Stimulated activated CD8-positive, alpha-beta memory T cell treated with anti-CD3 and anti-CD28 coated beads, Interleukin-12 subunit alpha, Interleukin-12 subunit beta, amount 100 ng/mL, for 24 hours (primary cell): Measurements from ENCODE around the gene PTGES.
A peak's percentile ranks its signal among the peaks of the same experiment; 100 is the strongest.

ENCODE experiments used
- DNase-seq: peaks from one replicate; pipeline ENCODE4 v3.0.0-alpha.2; 2020; ENCODE audit errors: extremely low read depth

Gene PTGES

DNA sequence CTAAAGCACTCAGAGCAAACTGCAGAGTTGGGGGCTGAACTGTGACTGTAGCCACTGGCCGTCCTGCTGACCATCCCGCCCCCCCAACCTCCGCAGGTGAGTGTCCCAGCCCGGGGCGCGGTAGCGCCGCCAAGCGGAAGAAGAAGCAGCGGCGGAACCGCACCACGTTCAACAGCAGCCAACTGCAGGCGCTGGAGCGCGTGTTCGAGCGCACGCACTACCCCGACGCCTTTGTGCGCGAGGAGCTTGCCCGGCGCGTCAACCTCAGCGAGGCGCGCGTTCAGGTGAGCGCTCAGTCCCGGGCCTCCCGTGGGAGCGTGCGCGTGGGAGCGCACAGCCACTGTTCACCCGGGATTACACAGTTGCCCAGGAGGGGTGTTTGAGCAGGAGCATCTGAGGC lies 33.7 kb downstream of the PTGES start:
- no peak for DNase-seq

DNA sequence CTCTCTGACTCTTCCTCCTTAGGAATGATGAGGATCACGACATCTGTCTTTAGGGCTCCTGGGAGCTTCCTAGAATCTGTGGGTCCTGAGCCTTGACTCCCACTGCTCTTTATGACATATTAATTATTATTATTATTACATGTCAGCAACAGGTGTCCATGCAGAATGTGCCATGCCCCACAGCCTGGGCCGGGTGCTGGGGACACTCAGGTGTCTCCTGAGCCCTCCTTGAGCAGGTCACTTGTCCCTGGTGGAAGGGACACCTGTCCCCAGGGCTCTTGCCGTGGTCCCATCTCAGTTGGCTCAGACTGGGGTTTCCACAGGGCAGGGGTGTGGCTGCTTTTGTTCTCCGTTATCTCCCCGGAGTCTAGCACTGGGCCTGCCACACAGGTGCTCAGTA lies 34.2 kb downstream of the PTGES start:
- no peak for DNase-seq

DNA sequence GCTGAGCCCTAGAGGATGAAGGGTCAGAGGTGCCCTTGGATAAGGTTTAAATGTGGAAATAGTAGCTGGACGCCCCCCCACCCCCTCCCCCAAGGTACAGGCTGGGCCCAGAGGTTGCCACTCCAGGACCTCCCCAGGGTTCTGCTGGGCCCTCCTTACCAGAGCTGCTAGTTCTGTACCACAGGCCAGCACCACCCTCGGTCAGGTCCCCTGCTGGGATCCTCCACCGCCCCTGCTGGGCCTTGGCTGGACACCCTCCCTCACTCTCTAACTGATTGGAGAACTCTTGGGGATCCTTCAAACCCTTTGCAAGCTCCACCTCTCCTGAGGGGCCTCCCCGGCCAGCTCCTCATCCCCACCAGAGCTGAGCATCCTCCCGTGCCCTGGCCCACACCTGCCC lies 34.9 kb downstream of the PTGES start:
- DNase-seq, result no peak

DNA sequence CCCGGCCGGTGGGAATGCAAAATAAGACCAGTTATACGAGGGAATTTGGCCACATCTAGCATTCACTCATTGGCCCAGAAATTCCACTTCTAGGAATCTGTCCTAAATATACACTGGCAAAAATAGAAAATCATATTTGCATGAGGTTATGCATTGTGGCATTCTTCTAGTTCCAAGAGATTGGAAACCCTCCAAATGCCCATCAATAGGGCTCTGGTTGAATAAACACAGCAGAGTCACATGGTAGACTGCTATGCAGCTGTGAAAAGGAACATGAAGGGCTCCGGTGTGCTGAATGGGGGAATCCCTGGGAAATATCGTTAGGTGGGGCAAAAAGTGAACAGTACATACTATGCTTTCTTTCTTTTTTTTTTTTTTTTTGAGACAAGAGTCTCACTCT lies 36.8 kb downstream of the PTGES start:
- no peak for DNase-seq

DNA sequence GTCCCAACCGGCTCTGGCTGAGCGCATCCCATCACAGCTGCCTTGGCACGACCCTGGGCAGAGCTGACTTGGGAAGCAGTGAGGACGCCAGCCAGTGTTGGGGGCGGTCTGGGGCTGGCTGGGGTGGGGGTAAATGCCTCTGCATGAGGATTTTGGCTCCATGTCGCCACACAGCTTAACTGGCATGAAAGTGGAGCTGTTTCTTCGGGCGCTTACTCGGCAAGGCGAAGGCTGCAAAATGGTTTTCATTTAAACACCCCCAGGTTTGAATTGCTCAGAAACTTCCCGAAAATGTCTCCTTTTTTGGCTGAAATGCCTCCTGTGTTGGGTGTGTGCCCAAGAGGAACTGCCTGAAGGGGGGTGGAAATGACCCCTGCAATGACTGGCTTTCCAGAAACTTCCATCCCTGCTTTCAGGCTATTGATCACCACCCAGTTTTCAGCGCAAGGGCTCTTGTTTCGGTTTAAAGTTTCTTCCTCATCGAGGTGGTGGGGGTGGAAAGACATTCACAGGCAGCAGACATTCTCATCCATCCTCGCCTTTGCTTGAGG lies 38.3 kb downstream of the PTGES start:
- no peak for DNase-seq

DNA sequence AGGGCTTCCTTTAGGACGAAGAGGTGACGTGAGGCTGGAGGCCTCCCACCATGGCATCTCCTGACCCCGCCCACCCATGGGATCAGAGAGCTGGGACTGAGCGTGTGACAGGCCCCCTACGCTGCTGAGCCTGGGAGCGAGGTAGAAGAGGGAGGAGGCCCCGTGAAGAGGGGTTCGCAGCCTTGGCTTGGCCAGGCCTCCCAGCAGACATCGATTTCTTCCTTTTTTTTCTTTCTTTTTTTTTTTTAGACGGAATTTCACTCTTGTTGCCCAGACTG lies 39.5 kb downstream of the PTGES start:
- no peak for DNase-seq

DNA sequence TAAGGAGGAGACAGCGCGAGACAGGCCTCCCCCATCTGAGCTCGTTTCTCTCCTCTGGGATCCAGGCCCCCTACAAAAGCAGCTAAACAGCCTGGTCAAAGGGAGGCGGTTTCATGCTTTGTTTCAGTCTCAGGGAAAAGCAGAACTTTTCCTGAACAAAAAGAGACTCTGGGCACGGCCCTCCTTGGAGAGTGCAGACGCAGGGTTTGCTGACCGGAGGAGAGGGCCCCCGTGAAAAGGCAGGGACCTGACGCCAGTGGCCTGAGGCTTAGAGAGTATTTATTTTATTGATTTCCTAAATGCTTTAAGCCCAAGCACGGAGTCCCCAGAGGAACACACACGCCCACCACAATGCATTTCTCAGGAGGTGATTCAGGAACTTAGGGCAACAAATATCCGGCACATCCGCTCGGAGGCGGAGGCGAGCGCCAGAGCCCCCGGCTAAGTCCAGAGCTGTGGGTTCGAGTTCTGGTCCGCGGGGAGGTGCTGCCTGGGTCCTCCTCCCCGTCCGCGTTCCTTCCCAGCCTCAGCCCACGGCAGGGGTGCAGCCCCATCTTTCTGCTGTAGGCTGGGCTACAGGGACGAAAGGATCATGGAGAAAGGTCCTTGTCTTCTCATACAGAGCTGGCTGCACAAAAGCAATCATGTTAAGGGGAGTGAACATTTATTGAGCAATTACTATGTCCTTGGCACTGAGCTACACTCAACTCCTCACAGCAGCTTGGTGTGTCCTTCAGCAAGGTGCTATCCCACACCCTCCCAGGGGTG lies 40.0 kb downstream of the PTGES start:
- no peak for DNase-seq

DNA sequence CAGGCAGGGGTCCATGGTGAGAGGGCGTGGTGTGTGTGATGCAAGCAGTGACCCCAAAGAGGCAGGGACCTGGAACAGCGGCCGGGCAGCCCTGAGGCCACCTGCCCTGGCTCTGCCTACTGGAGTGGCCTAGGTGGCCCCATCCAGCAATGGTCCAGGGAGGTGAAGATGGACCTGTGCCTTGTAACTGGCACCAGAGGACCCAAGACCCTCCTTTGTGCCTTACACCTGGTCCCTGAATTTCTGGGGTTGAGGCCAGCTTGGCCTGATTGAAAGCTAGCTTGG lies 42.7 kb downstream of the PTGES start:
- DNase-seq, result no peak

DNA sequence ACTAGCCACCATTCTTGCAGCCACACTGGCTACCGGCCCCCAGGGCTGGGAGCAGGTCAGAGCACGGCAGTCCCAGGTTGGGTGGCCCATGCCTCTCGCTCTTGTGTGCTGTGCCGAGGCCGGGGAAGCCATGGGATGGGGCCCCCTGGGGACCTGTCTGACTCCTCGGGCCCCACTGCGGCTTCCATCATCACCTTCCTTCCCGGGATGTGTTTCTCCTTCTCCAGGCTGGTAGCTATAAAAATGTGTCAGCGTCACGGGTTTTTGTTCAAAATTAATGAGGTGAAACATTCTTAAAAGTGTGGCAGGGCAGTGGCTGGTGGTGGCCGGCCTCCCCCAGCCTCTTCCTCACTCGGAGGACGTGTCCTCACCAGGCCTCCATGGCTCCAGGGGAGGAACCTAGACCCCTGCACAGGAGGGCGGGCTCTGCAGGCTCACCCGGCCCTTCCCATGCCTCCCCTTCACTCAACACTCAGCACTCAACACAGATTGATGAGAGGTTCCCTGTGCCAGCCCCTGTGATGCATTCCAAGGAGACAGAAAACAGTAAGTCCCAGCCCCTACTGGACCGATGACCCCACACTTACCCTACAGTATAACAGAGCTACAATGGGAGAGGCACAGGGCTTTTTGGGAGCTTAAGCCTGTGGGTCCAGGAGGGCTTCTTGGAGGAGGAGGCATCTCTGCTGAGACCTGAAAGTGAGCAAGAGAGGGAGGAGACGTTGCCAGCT lies 43.2 kb downstream of the PTGES start:
- no peak for DNase-seq

DNA sequence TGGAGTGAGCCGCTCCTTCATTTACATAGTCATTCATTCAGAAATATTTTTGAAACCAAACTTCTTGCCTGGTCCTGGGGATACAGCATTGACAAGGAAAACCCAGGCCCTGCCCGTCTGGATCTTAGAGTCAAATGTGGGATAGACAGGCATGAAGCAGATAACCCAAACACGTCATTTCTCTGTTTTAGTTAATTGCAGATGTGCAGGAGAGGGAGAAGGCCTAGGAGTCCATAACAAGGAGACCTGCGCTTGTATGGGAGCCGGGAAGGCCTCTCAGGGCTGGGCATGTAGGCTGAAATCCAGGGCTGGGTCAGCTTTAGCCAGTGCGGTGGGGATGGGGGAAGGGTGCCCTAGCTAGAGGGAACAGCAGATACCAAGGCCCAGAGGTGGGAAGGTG lies 44.0 kb downstream of the PTGES start:
- no peak for DNase-seq

DNA sequence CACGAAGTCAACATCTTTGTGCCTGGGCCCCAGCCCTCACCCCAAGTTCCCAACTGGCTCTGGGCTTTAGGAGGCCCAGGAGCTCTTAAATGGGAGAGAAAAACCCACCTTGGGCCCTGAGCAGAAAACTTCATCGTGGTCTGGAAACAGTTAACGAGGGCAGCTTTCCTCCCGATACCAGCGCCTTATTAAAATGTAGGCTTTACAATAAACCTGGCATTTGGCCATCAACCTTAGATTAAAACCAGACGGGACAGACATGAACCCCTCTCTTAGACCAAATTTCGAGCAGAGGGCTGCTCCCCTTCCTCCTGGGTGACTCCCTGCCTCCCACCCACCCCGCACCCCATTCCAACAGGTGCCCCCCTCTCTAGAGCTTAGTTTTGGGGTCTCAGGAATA lies 48.0 kb downstream of the PTGES start:
- no peak for DNase-seq

DNA sequence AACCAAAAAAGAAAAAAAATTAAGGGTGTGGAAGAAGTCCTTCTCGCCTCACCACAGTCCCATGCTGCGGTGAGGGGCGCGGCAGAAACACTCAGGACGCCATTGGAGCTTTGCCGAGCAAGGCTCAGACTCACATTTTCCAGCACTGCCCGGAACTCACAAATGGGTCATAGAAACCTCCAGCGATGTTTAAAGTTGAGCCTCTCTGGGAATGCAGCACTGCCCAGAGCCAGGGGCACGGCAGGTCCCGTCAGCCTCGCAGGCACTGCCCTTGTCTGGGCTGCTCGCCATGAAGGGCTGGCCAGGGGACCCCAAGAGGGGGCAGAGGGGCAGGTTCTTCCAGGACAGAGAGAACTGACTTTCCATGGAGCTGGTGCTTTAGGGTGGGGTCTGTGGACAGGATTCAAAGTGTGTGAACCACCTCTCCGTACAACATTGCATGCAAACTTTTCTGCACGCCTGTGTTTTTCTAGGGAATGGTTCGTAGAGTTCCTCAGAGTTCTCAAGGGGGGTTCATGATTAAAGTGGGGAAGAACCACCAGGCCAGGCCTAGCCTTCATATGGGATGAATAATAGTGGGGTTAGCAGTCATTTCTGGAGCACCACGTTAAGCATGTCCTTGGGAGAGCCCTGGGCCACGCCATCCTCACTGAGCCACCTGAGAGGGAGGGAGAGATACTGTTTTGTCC lies 49.0 kb downstream of the PTGES start:
- DNase-seq, result no peak

DNA sequence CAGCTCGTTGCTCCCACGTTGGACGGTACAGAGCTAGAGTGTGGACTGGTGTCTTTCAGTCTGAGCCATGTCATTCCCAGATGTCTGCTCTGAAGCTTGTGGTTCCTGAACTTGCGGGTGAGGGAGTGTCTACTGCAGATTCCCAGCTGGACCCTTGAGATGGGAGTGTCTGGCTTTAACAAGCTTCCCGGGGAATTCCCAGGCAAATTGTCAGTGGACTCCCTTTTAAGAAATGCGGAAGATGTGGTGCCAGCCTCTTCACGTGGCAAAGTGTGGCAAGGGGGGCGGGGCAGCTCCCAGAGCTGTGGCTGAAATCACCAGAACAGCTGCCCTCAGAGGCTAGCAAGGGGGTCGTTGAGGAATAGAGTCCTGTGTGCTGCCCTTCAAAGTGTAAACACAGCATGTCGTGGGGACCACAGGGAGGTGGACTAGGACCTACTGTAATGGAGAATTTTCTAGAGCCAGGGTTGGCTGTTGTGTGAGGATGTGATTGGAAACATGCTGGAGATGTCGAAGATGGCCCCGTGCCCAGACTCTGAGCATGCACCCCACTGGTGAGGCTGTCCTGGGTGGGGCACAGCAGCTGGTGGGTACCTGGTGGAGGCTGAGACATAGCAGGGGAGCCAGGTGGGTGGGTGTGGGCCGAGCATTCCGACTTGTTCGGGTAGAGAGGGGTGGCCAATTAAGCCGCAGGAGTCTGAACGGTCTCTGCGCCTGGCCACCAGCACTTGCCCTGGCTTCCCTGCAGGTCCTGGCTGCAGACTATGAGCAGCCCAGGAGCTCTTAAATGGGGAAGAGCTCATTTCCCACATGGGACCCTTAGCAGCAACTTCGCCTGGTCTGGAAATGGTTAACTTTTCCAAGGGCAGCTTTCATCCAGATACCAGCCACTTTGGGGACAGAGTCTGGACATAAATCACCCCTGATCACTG lies 50.0 kb downstream of the PTGES start:
- DNase-seq, result no peak

DNA sequence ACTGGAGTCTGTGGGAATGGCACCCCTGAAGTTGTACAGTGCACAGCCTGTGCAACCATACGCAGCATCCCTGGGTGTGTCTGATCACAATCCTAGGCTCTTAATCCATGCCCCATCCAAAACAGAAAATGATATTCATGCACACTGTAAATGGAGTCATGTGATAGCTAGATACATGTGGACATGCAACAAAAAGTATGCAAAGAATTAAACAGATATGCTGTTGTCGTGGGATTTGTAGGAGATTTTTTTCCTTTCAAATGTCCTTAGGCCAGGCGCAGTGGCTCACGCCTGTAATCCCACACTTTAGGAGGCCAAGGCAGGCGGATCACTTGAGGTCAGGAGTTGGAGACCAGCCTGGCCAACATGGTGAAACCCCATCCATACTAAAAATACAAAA lies 51.3 kb downstream of the PTGES start:
- DNase-seq, result no peak

DNA sequence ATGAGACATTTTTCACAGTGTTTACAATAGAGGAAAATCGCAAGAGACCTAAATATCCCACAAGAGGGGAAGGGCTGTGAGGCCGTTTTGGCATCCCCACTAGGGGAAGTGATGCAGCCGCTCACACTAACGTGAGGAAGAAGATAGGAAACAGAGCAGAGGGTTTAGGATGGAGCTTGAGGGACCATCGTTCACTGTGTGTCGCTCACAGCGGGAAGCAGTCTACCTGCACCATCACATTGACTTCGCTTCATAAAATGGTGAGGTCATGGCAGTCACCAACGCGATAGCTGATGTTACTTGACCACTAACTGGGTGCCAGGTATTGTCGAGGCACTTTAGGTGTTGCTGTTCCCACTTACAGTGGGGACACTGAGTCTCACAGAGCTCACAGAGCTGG lies 51.8 kb downstream of the PTGES start:
- no peak for DNase-seq

DNA sequence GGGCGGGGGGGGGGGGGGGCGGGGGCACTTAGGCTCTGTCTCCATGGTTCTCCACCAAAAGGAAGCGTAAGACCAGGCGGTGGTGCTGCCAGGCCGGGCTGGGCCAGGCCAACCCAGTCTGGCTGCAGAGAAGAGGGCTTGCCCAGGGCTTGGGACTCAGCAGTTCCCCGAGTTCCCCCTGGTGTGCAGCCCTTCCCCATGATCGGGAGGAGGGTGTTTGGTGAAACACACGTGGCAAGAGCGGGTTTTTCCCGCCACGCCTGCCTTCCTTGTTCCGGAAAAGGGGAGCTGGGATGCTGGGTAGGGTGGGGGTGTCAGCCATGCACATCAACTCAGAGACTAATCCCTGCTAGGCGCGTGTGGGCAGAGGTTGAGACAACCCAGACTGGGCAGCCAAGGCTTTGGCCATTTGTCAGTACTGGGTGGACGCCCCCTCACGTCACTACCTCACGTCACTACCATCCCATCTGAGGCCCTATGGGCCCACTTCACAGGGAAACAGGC lies 54.5 kb downstream of the PTGES start:
- no peak for DNase-seq

DNA sequence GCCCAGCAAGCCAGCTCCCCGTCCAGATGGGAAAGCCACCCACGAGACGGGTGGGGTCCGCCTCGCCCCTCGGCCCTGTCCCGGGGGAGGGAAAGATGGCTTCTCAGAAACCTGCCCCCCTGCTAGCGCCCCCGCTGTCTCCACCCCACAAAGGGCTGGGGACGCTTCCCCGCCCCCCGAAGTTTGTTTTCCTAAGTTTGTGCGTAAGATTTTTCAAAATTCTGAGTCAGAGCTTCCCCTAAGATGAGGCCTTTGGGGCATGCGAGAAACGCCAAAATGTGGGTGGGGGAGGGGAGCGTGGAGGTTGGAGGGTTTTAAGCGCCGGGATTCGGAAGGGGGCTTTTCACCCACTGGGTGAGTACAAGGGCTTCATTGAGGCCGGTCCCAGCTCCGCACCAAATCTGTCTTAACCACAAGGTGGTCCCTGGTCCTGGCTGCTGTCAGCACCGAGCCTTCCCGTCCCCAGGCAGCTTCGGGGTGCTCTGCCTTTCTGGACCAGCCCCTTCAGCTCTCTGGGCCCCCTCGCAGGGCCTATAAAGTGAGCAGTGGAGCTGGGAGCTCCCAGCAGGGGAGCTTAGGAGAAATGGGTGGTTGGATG lies 55.1 kb downstream of the PTGES start:
- DNase-seq, result peak; percentile 22

DNA sequence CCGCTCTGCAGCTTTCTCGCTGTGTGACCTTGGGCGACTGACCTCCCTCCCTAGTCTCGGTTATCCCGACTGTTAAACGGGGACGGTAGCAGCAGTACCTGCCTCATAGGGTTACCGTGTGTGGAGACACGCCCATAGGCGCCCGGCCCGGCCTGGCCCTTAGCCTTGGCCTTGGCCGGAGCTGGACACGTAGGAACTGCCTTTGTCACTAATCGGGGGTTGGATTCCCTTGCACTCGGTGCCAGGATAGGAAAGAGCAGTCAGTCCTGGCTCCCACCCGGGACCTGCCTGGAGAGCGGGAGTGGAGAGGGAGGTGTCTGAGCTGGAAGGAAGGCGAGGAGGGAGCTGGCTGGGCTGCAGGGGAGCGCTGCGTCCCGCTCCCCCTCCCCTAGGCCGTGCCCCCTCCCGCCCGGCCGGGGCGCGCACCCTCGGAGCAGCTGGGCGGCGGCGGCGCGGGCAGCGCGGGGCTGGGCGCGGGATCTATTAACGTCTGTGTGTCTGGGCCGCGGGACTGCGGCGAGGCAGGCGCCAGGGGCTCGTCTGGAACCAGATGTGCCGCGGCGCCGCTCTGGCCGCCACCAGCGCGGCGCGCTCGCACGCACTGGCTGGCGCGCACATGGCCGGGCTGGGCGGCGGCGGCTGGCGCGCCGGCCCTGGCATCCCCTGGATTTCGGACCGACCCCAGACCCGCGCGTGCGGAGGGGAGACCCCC lies 55.7 kb downstream of the PTGES start:
- DNase-seq, result no peak

DNA sequence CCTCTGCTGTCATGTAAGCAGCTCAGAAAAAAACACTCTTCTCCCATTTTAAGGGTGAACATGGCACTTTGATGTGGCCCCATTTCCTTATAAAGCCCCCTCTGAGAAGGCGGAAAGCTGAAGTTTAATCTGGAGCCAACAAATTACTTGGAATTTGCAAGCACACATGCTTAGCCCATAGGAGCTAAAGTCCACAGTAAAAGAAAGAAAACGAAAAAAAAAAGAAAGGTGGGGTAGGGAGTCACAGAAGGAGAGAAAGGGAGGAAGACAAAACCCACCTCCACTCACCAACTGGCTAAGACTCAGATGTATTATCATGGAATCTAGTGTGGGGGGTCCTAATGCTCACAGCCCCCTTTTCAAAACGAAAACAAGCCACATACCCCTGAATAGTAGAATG lies 57.0 kb downstream of the PTGES start:
- DNase-seq, result no peak

DNA sequence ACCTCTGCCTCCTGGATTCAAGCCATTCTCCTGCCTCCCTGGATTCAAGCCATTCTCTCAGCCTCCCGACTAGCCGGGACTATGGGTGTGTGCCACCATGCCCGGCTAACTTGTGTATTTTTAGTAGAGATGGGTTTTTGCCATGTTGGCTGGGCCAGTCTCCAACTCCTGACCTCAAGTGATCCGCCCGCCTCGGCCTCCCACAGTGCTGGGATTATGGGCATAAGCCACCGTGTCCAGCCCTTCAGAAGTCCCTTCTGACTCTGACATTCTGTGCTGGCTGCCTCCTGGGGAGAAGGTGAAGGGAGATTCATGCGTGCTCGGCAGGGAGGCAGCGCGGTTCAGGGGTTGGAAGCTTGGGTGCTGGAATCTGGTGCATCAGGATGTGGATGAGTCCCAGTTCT lies 58.6 kb downstream of the PTGES start:
- no peak for DNase-seq

DNA sequence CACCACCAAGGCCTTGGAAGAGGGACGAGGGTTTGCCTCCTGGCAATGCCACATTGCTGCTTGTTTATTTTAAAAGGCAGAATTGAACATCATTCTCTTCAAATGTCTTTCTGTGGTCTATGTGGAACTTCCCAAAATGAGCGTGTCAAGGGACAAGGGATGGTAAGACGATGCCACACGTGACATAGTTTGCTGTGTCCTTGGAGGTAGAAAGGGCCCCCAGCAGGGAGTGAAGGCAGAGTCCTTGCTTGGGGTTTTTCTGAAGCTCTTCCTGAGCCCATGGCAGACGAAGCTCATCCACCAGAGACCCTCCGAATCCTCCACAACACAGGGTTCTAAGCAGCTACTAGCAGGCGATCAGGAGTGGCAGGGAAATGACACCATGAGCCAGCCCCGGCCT lies 59.1 kb downstream of the PTGES start:
- no peak for DNase-seq
